Measurements from ENCODE around the gene PLEKHG5.

Gene PLEKHG5

DNA sequence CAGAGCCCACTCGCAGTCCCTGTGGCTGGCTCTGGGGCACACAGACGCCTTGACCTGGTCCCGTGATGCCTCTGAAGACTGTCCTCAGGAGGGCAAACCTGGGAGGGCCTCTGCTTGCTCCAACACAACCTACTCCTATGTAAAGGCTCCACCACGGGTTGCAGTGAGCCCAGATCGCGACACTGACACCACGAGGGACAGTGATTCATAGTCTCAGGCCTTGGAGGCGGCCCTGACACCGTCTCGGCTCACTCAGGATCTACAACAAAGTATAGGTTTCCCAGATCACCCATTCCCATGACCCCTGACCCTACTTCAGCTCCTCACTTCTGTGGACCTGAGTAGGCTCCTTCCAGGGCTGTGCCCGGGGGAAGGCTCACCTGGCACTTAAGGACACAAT lies 34.8 kb upstream of the PLEKHG5 start:
- no peak for TF ChIP-seq CEBPB (IDR thresholded peaks at IDR 0.05)
- no peak for TF ChIP-seq CREB1 (IDR thresholded peaks at IDR 0.05; ENCODE audit: low read depth)
- TF ChIP-seq, protein P1, sequence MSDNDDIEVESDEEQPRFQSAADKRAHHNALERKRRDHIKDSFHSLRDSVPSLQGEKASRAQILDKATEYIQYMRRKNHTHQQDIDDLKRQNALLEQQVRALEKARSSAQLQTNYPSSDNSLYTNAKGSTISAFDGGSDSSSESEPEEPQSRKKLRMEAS (IDR thresholded peaks at IDR 0.05), result no peak
- no peak for TF ChIP-seq FOXM1 (IDR thresholded peaks at IDR 0.05; ENCODE audit: borderline replicate concordance, low read depth)
- no peak for TF ChIP-seq TAF1 (IDR thresholded peaks at IDR 0.05; ENCODE audit: low read depth)
- no peak for TF ChIP-seq YY1 (IDR thresholded peaks at IDR 0.05; ENCODE audit: low read depth)
- TF ChIP-seq ZBTB7A (IDR thresholded peaks at IDR 0.05; ENCODE audit: low read depth), result no peak
- no peak for TF ChIP-seq EP300 (IDR thresholded peaks at IDR 0.05; ENCODE audit: borderline replicate concordance)
- no peak for TF ChIP-seq EGR1 (IDR thresholded peaks at IDR 0.05)
- no peak for TF ChIP-seq NFIC (IDR thresholded peaks at IDR 0.05)
- no peak for TF ChIP-seq TCF12 (IDR thresholded peaks at IDR 0.05; ENCODE audit: low read depth)
- no peak for TF ChIP-seq RAD21 (IDR thresholded peaks at IDR 0.05; ENCODE audit: low read depth)

DNA sequence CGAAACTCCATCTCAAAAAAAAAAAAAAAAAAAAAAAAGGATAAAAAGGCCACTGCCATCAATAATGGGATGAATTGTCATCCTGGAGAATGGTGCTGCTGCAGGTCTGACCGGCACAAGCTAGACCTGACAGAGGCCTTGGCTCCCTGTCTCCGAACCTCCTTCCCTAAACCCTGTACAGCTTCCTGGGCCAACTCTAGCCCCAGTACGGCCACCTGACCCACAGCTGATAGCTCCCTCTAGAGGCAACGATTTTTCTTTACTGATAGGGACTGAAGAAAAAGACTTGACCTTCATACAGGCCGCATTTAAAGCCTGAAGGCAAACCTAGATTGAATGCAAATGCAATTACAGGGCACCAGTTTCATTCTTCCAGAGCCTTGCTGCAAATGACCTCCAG lies 32.1 kb upstream of the PLEKHG5 start:
- TF ChIP-seq, protein P2, sequence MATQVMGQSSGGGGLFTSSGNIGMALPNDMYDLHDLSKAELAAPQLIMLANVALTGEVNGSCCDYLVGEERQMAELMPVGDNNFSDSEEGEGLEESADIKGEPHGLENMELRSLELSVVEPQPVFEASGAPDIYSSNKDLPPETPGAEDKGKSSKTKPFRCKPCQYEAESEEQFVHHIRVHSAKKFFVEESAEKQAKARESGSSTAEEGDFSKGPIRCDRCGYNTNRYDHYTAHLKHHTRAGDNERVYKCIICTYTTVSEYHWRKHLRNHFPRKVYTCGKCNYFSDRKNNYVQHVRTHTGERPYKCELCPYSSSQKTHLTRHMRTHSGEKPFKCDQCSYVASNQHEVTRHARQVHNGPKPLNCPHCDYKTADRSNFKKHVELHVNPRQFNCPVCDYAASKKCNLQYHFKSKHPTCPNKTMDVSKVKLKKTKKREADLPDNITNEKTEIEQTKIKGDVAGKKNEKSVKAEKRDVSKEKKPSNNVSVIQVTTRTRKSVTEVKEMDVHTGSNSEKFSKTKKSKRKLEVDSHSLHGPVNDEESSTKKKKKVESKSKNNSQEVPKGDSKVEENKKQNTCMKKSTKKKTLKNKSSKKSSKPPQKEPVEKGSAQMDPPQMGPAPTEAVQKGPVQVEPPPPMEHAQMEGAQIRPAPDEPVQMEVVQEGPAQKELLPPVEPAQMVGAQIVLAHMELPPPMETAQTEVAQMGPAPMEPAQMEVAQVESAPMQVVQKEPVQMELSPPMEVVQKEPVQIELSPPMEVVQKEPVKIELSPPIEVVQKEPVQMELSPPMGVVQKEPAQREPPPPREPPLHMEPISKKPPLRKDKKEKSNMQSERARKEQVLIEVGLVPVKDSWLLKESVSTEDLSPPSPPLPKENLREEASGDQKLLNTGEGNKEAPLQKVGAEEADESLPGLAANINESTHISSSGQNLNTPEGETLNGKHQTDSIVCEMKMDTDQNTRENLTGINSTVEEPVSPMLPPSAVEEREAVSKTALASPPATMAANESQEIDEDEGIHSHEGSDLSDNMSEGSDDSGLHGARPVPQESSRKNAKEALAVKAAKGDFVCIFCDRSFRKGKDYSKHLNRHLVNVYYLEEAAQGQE (IDR thresholded peaks at IDR 0.05; ENCODE audit: low read depth), result no peak
- peak; percentile 58; the same call in 1 of the 2 replicates for TF ChIP-seq TEAD4 (IDR thresholded peaks at IDR 0.05)
- no peak for TF ChIP-seq FOXM1 (IDR thresholded peaks at IDR 0.05; ENCODE audit: borderline replicate concordance, low read depth)
- TF ChIP-seq EGR1 (IDR thresholded peaks at IDR 0.05), result no peak
- TF ChIP-seq, protein P3, sequence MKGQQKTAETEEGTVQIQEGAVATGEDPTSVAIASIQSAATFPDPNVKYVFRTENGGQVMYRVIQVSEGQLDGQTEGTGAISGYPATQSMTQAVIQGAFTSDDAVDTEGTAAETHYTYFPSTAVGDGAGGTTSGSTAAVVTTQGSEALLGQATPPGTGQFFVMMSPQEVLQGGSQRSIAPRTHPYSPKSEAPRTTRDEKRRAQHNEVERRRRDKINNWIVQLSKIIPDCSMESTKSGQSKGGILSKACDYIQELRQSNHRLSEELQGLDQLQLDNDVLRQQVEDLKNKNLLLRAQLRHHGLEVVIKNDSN (IDR thresholded peaks at IDR 0.05), result peak; percentile 71
- TF ChIP-seq CEBPB (IDR thresholded peaks at IDR 0.05), result no peak
- TF ChIP-seq TAF1 (IDR thresholded peaks at IDR 0.05; ENCODE audit: low read depth), result no peak
- TF ChIP-seq CREB1 (IDR thresholded peaks at IDR 0.05; ENCODE audit: low read depth), result no peak
- TF ChIP-seq EP300 (IDR thresholded peaks at IDR 0.05; ENCODE audit: borderline replicate concordance), result no peak
- no peak for TF ChIP-seq ZBTB7A (IDR thresholded peaks at IDR 0.05; ENCODE audit: low read depth)
- TF ChIP-seq, protein P1 (IDR thresholded peaks at IDR 0.05), result no peak
- no peak for TF ChIP-seq TCF12 (IDR thresholded peaks at IDR 0.05; ENCODE audit: low read depth)
- TF ChIP-seq NFIC (IDR thresholded peaks at IDR 0.05), result no peak
- TF ChIP-seq RAD21 (IDR thresholded peaks at IDR 0.05; ENCODE audit: low read depth), result peak; percentile 63
- TF ChIP-seq YY1 (IDR thresholded peaks at IDR 0.05; ENCODE audit: low read depth), result no peak

DNA sequence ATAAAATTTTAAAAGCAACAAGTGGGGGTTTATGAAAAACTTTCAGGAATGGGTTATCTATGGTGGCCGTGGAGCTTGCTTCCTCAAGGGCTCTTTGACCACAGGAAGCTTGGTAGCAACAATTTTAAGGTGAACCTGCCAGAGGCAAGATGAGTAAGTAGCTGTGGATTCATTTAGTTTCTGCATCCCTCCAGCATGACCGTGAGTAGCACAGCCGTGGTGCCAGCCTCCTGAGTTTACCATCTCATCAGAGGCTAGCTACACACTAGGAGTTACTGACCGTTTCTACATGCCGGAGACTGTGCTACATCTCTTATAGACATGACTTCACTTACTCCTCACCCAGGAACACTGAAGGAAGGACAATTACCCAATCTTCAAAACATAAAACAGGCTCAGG lies 30.1 kb upstream of the PLEKHG5 start:
- no peak for TF ChIP-seq EP300 (IDR thresholded peaks at IDR 0.05; ENCODE audit: borderline replicate concordance)
- no peak for TF ChIP-seq NFIC (IDR thresholded peaks at IDR 0.05)
- TF ChIP-seq ZBTB7A (IDR thresholded peaks at IDR 0.05; ENCODE audit: low read depth), result no peak
- no peak for TF ChIP-seq TCF12 (IDR thresholded peaks at IDR 0.05; ENCODE audit: low read depth)
- TF ChIP-seq, protein P2 (IDR thresholded peaks at IDR 0.05; ENCODE audit: low read depth), result no peak
- no peak for TF ChIP-seq TEAD4 (IDR thresholded peaks at IDR 0.05)
- TF ChIP-seq YY1 (IDR thresholded peaks at IDR 0.05; ENCODE audit: low read depth), result no peak
- TF ChIP-seq, protein P3 (IDR thresholded peaks at IDR 0.05), result no peak
- no peak for TF ChIP-seq TAF1 (IDR thresholded peaks at IDR 0.05; ENCODE audit: low read depth)

DNA sequence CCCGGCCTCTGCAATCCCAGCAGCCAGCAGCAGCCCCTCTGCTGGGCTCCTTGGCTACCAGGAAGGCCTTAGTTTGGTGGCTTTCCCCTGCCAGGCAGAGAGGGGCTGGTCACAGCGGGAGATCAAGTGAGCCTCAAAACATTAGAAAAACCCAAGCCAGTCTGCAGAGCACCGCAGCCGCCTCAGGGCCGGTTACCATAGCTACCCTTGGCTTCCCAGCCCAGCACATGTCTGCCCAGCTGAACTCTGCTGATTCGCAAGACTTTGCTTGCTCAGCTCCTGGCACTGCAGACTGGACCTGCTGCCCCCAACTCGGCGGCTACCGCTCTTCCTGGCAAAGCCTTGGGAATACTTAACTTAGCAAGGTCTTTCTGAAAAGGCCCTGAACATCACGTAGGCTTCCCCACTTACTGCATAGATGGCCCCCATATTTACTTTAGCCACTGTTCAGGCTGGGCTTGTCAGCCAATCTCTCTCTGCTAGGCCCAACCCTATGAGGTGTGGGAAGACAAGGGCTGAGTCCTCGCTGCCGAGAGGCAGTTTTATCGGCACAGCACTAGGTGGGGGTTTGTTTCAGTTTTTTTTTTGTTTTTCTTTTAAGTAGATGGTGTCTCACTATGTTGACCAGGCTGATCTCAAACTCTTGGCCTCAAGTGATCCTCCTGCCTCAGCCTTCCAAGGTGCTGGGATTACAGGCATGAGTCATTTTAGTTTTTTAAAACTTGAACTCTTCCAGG lies 28.6 kb upstream of the PLEKHG5 start:
- TF ChIP-seq CREB1 (IDR thresholded peaks at IDR 0.05; ENCODE audit: low read depth) (no peak), RAD21 (IDR thresholded peaks at IDR 0.05; ENCODE audit: low read depth) (no peak), TCF12 (IDR thresholded peaks at IDR 0.05; ENCODE audit: low read depth) (no peak), CEBPB (IDR thresholded peaks at IDR 0.05) (no peak), TAF1 (IDR thresholded peaks at IDR 0.05; ENCODE audit: low read depth) (no peak), NFIC (IDR thresholded peaks at IDR 0.05) (no peak), ZBTB7A (IDR thresholded peaks at IDR 0.05; ENCODE audit: low read depth) (no peak), FOXM1 (IDR thresholded peaks at IDR 0.05; ENCODE audit: borderline replicate concordance, low read depth) (no peak), TEAD4 (IDR thresholded peaks at IDR 0.05) (no peak), YY1 (IDR thresholded peaks at IDR 0.05; ENCODE audit: low read depth) (no peak), EP300 (IDR thresholded peaks at IDR 0.05; ENCODE audit: borderline replicate concordance) (no peak), EGR1 (IDR thresholded peaks at IDR 0.05) (no peak)
- TF ChIP-seq, protein P3 (IDR thresholded peaks at IDR 0.05), result no peak
- TF ChIP-seq, protein P2 (IDR thresholded peaks at IDR 0.05; ENCODE audit: low read depth), result no peak
- TF ChIP-seq, protein P1 (IDR thresholded peaks at IDR 0.05), result no peak
